Activated CD8-positive, alpha-beta T cell treated with anti-CD3 and anti-CD28 coated beads for 36 hours (primary cell): ENCODE results near the gene CALM3. TPM values are rescaled to one million over a fixed set of nuclear protein-coding genes. Genes with fewer than 3 reads are reported as not detected.

Experiments
- ATAC-seq: fragments of 200-7000 bp; cut with Tn5 transposase; one replicate; pipeline ENCODE4 v1.10.0; 2021; ENCODE audit warnings: mild to moderate bottlenecking, moderate library complexity
- CTCF ChIA-PET: fragments of 350-600 bp; sonication (Branson Sonifier 250); formaldehyde crosslinking; loops from one replicate; lab custom pipeline; 2021; ENCODE audit warnings: antibody characterized with exemption; lab: Charles Lee
- POLR2A ChIA-PET: fragments of 350-600 bp; sonication (Branson Sonifier 250); formaldehyde crosslinking; loops from one replicate; lab custom pipeline; 2021; ENCODE audit warnings: antibody characterized with exemption; lab: Charles Lee
- DNase-seq: peaks from one replicate; pipeline ENCODE4 v3.0.0-alpha.2; 2020
- H3K27ac Mint-ChIP-seq: one replicate; pipeline ENCODE4 v1.8.0; 2021; ENCODE audit warnings: mild to moderate bottlenecking, mixed read lengths
- H3K27me3 Mint-ChIP-seq: one replicate; pipeline ENCODE4 v1.8.0; 2021; ENCODE audit warnings: mixed read lengths
- H3K36me3 Mint-ChIP-seq: one replicate; pipeline ENCODE4 v1.8.0; 2021; ENCODE audit warnings: low read depth, mixed read lengths
- H3K4me1 Mint-ChIP-seq: one replicate; pipeline ENCODE4 v1.8.0; 2021; ENCODE audit warnings: low read depth, mixed read lengths
- H3K4me3 Mint-ChIP-seq: one replicate; pipeline ENCODE4 v1.8.0; 2021; ENCODE audit warnings: mild to moderate bottlenecking, moderate library complexity, mixed read lengths
- H3K9me3 Mint-ChIP-seq: one replicate; pipeline ENCODE4 v1.8.0; 2021; ENCODE audit warnings: mixed read lengths
- CTCF ChIP-seq: fragments of 200-600 bp; IDR thresholded peaks from one replicate; pipeline ENCODE4 v1.8.0; 2022; ENCODE audit warnings: antibody characterized with exemption, mild to moderate bottlenecking
- intact Hi-C: fragments of 100-400 bp; cut with micrococcal nuclease; formaldehyde crosslinking; loops from one replicate; pipeline ENCODE4 v1.10.0; 2022
- total RNA-seq, 2 experiments: library from RNA; stranded (reverse); gene quantifications; one replicate each; pipeline ENCODE4 v1.2.3, GENCODE V29; 2021

Gene CALM3
- total RNA-seq, 2 experiments from 2014 or later, result 565 to 582 TPM

- no peak overlapping the region for H3K4me3 Mint-ChIP-seq
- H3K27me3 Mint-ChIP-seq, result no peaks in the 10 kb centered on the region
- ChIA-PET CTCF (interaction anchor here (1.3 to 2.5 kb wide), 6 partner anchors 13 to 63 kb away, joined by 3 to 11 read pairs (median 7); partner anchors contain the start of gene DACT3), POLR2A (interaction anchor here (0.6 to 1.5 kb wide), 2 partner anchors 13 to 1797 kb away, joined by 3 to 4 read pairs; no protein-coding TSS in a partner anchor)
- H3K36me3 Mint-ChIP-seq, result peaks cover 24% of the 10 kb centered on the region
- intact Hi-C loops, result no loop called here
- H3K27ac Mint-ChIP-seq, result no peak overlapping the region
- H3K4me1 Mint-ChIP-seq, result peaks cover 14% of the 10 kb centered on the region
- no peak for TF ChIP-seq CTCF
- H3K9me3 Mint-ChIP-seq, result peaks cover 11% of the 10 kb centered on the region
- DNase-seq (no peak), ATAC-seq (no peak)
Measured at GRCh38 chr19:46598372-46598917, 2.7 kb upstream of the CALM3 start.

- peaks cover 23% of the 10 kb centered on the region for H3K4me1 Mint-ChIP-seq
- peak overlapping the region; percentile 100 for H3K27ac Mint-ChIP-seq
- POLR2A ChIA-PET, result interaction anchor here (0.6 to 10.7 kb wide), 19 partner anchors 9 to 188 kb away, joined by 3 to 232 read pairs (median 6); partner anchors contain the start of genes DACT3, FKRP, PRKD2 and SLC1A5
- no peaks in the 10 kb centered on the region for H3K27me3 Mint-ChIP-seq
- no peak for DNase-seq
- no peak for TF ChIP-seq CTCF
- CTCF ChIA-PET, result interaction anchor here (0.8 to 4.3 kb wide), 8 partner anchors 13 to 105 kb away, joined by 3 to 56 read pairs (median 5); partner anchors contain the start of gene DACT3
- peaks cover 30% of the 10 kb centered on the region for H3K36me3 Mint-ChIP-seq
- H3K9me3 Mint-ChIP-seq, result peaks cover 11% of the 10 kb centered on the region
- ATAC-seq, result no peak
- intact Hi-C loops, result no loop called here
- peak overlapping the region; percentile 99 for H3K4me3 Mint-ChIP-seq
Measured at GRCh38 chr19:46599716-46600373, 1.3 kb upstream of the CALM3 start.

DNA sequence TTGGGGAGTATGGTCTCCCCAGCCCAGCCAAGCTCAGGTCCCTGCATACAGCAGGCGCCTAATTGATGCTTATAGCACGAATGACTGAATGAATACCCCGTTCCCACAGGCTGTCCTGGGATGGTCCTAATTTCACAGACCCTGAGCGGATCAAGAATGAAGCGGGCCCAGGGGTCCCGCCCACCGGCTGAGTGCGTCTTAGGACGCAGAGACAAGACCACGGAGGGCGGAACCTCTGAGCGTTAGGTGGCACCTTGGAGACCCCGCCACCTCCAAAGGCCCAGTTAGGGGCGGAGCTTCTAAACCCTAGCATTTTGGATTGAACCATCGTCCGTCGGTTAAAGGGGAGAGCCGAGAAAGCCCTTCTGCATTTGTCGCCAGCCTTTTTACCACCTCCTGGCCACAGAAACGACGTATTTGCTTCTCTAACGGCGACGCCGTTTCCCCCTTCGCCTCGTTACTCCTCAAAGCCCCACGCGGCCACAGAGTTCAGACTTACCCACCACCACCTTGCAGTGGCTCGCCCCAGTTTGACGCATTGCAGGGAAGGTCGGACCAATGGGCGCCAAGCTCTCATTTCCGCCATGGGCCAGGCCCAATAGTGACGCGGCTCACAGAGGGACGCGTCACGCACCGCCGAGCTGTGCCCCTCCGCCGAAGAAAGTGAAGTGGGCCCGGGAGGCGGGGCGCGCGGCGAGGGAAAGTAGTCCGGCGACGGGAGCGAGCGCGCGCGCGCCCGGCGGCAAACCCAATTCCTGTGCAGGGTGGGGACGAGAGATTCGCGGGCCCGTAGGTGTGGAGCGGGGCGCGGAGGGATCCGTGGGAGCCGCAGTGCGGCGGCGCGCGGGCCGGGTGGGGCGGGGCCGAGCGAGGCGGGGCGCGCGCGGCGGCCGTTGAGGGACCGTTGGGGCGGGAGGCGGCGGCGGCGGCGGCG lies 479 bp upstream of the CALM3 start:
- peaks cover 11% of the 10 kb centered on the region for H3K9me3 Mint-ChIP-seq
- peaks cover 32% of the 10 kb centered on the region for H3K36me3 Mint-ChIP-seq
- H3K4me3 Mint-ChIP-seq, result peak overlapping the region; percentile 99
- DNase-seq (peak; percentile 99), ATAC-seq (peak; percentile 90)
- no peaks in the 10 kb centered on the region for H3K27me3 Mint-ChIP-seq
- intact Hi-C loops, result no loop called here
- CTCF ChIA-PET, result interaction anchor here (0.8 to 4.3 kb wide), 10 partner anchors 12 to 104 kb away, joined by 3 to 56 read pairs (median 5); partner anchors contain the start of gene DACT3
- peak overlapping the region; percentile 100 for H3K27ac Mint-ChIP-seq
- POLR2A ChIA-PET, result interaction anchor here (0.6 to 10.7 kb wide), 27 partner anchors 10 to 250 kb away, joined by 3 to 232 read pairs (median 5); partner anchors contain the start of genes DACT3, FKRP, PRKD2 and SLC1A5
- no peak for TF ChIP-seq CTCF
- peaks cover 27% of the 10 kb centered on the region for H3K4me1 Mint-ChIP-seq

DNA sequence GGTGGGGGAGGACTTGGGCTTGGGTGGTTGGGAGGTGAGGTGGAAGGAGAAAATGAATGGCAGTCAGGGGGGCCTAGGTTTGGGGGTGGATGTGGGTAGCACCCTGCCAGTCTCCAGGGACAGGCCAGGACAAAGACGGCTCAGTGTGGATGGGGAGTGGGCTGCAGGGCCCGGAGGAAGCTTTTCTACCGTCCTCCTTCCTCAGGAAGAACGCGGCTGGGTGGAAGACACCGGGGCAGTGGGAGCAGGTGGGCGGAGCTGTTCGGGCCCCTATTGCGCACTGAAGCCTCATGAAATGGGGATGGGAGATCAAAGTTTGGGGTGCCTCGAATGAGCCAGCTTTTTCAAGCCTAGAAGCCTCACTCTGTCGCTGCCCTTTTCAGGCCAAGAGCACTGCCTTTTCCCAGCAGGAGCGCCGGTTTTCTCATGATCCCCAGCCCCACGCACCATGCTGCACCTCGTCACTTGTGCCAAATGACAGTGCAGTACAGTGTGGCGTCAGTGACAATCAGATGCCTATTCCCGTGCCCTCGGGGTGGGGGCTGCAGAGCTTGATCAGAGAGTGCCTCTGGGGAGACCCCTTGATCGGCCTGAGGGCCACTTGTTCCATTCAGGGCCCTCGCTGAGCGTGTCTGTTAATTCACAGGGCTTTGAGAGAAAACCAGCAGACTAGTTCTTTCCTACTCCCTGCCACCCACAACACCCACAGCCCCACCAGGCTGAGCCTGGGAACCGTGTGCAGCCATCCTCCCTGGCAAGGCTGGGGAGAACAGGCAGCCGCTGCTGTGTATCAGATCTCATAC lies 1.5 kb downstream of the CALM3 start:
- CTCF ChIA-PET, result interaction anchor here (0.6 to 4.3 kb wide), 6 partner anchors 10 to 65 kb away, joined by 3 to 56 read pairs (median 7); partner anchors contain the start of gene DACT3
- no peak for TF ChIP-seq CTCF
- H3K4me1 Mint-ChIP-seq, result peaks cover 32% of the 10 kb centered on the region
- intact Hi-C loops, result no loop called here
- POLR2A ChIA-PET, result interaction anchor here (0.7 to 10.7 kb wide), 15 partner anchors 13 to 252 kb away, joined by 3 to 232 read pairs (median 7); partner anchors contain the start of genes DACT3, PRKD2, PTGIR and SLC1A5
- ATAC-seq, result peak; percentile 14
- peak overlapping the region; percentile 99 for H3K4me3 Mint-ChIP-seq
- peak overlapping the region; percentile 100 for H3K27ac Mint-ChIP-seq
- H3K36me3 Mint-ChIP-seq, result peaks cover 50% of the 10 kb centered on the region
- peaks cover 11% of the 10 kb centered on the region for H3K9me3 Mint-ChIP-seq
- peak; percentile 77 for DNase-seq
- H3K27me3 Mint-ChIP-seq, result no peaks in the 10 kb centered on the region
